Activated CD4-positive, alpha-beta T cell treated with anti-CD3 and anti-CD28 coated beads, Interleukin-2, amount 50 U/mL, for 24 hours (primary cell): ENCODE measurements around the gene DPP9.
"Not testable (repeated sequence)": the region's sequence is repeated elsewhere in the genome, so short reads cannot be mapped to it uniquely, and the experiment has no call there.

Source experiments
- DNase-seq, 2 donors: peaks; one replicate each; pipeline ENCODE4 v3.0.0-alpha.2; 2020; ENCODE audit warnings: low read depth in 1 of 2, low spot score in 1 of 2

The DPP9 gene

DNA sequence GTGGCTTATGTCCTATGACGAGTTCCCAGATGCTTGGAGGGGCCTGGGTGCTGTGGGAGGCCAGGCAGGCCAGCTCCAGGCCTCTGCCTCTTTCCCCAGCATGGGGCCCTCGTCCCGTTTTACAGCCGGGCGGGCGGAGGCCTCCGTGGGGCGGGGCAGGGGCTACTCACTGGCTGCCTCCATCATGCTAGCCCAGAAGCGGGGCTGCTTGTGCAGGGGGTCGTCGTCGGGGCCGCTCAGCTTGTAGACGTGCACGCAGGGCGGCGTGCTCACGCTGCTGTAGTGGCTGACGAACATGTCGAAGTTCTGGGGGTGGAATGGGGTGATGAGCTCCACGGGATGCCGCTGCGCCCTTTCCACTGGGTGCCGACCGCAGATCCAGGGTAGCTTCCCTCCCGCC is 35.1 kb downstream of the DPP9 start:
- DNase-seq, result no peak

DNA sequence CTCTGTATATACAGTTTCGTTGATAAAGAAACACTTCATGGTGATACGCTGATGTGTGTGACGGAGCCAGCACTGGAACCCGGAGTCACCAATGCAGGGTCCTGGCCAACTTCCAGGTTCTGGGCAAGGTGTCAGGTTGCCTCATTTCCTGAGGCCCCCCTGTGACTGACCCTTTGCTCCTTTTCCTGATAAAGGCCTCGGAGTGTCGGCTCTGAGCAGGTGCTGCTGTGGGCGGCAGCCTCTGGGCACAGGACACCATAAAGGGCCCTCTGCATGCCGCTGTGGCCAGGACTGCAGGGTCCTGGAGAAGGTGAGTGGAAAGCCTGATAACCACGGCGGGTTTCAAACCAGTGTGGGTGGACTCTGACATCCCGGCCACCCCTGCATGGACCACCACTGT is 36.2 kb downstream of the DPP9 start:
- no peak for DNase-seq

DNA sequence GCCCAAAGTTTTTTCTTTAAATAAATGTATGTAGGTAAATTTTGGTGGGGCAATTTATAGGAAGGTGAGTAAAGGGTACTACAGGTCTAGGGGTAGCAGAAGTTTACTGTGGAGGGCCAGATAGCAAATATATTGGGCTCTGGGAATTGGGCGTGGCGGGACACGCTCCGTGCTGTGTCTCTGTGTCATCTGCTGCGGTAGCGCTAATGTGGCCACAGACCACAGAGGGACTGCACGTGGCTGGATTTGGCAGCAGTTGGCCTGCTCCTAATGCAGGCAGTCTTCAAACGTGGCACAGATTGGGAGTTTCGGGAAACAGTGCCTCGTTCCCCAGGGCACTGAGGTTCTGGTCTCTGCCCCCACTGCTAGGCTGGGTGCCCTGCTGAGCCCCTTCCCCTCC is 36.9 kb downstream of the DPP9 start:
- DNase-seq, result no peak

DNA sequence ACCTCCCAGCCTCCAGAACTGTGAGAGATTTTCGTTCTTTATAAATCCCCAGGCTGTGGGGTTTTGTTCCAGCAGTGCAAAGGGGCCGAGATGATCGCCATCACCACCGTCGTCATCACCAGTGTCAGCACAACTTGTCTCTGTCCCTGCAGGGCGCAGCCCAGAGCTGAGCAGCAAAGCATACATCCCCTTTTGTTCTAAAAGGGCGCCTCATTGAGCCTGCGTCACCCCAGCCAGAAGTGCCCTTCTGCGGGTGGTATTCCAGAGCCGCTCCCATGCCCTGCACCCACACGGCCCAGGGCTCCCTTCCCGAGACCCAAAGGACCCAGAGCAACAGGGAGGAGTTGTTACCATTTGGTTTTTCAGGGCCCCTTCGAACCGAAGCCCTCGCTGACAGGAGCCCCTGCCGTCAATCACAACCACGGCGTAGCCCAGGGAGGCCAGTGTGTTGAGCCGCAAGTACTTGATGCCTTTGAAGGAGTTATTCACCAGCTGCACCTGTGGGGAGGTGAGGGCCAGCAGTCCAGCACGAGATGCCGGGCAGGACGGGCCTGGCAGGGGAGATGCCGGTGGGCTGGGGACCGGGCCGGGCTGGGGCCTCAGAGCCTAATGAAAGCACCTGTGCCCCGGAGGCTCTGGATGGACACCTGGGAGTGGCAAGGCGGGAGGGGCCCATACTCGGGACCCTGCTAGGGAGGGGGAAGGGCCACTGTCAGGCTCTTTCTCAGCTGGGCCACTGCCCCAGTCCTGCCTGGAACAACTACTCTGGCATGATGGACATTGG is 39.1 kb downstream of the DPP9 start:
- DNase-seq, result no peak

DNA sequence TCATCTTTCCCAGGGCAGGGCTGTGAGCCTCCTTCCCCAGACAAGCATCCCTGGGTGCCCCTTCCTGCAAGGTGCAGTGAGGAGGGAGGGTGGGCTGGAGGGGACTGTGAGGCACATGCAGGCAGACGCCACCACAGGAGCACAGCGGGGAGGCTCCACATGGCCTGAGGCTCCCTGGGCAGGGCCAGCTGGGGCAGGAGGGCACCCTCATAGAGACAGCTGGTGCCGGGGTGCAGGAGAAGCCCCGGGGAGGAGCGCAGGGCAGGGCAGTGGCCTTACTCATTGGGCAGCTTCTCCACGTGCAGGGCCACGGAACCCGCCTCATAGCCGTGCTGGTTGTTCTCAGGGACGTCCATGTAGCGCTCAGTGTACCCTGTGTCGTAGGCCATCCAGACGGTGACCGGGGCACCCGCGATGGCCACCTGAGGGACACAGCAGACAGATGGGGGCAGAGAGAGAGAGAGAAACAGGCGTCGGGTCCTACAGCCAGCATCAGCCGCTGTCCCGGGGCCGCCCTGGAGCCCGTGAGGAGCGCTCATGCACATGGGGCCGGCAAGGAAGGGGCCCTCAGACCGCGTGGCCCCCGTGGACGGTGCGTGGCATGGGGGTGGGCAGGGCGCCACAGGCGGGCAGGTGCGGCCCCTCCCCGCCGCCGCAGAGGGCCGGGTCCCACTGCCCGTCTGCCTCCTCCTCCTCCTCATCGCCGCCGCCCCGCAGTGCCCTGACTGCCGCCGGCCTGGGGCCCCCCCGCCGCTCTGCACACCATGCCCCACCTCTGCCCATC is 41.0 kb downstream of the DPP9 start:
- DNase-seq, result no peak

DNA sequence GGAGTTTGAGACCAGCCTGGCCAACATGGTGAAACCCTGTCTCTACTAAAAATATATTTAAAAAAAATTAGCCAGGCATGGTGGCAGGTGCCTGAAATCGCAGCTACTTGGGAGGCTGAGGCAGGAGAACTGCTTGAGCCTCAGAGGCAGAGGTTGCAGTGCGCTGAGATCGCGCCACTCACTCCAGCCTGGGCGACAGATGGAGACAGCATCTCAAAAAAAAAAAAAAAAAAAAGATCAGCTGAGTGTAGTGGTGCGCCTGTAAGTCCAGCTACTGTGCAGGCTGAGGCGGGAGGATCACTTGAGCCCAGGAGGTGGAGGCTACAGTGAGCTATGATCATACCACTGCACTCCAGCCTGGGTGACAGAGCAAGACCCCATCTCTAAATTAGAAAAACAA is 43.6 kb downstream of the DPP9 start:
- DNase-seq, result not testable (repeated sequence)

DNA sequence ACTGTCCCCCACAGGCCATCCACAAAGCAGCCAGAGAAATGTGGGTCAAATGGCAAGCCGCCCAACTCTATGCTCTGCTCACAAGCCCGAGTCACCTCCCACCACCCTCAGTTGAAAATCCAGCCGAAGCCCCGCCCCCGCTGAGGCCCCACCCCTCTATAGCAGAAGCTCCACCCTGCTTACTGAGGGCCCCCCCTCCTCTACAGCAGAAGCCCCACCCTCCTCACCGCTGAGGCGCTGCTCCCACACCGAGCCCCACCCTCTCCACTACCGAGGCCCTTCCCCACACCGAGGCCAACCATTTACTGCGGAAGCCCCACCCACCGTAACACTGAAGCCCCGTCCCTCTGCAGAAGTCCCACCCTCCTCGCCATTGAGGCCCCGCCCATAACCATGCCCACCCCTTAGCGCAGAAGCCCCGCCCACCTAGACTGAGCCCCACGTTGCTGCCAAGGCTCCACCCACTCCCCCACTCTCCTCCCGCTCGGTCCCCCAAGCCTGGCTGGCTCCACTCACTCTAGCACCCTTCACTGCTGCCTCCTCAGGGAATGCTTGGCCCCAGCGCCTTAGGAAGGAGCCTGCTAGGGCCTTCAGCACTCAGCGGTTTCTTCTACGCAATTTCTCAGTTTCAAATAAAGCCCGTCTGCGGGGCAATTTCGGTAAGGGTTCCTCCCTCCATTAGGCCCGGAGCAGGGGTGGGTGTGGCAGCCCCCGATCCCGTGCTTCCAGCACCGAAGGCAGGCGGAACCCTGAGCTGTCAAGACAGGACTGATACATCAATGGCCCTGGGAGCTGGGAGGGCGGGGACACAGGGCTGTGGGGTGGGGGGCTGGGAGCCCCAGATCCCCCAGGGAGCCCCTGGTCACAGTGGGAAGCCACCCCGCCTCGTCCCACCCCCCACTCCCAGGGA is 44.5 kb downstream of the DPP9 start:
- no peak for DNase-seq

DNA sequence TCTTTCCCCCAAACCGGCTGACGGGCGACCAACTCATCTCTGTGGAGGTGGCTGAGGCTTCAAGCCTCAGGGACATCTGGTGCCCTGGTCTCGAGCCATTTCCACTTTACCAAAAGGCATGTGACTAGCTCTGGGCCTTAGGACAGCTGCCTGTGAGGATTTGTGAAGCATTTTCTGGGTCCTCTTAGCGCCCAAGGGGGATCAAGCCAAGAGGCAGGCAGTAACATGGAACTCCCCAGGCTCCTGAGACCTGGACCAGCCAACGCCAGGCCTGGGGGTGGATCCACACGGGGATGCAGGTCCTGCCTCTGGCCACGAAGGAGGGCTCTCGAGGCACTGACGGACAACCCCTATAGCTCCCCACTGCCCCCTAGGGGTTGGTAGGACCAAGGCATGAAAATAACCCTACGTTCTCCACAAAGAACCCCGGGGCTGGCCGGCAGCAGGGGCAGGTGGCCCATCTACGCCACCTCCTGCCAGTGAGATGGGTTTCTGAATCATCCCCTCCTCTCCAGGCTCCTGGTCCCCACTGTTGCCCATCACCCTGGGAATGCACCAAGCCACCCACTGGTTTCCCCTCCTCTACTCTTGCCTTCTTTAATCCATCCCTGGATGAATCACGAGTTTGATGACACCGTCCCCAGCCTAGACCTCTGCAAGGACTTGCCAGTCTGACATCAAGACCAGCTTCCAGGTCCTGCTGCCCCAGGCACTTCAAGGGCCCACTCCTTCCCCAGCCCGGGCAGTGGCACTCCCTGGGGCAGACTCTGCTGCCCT is 46.5 kb downstream of the DPP9 start:
- DNase-seq, result no peak

DNA sequence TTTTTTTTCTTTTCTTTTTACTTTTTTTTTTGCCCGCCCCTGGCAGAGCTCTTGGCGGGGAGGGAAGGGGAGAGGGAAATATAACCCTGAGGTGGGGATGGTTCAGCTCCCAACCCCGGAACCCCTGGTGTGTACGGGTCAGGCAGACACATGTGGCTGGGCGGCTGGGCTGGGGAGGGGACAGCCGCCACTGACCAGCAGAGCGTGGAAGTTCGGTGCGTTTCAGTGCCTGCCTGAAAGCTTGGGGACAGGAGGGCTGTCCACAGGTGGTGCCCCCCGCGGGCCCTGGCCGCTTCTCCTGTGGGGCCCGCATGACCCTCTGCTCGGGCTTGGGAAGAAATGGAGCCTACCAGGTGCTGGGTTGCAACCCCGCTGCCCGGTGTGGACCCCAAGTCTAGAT is 48.3 kb downstream of the DPP9 start:
- no peak for DNase-seq

DNA sequence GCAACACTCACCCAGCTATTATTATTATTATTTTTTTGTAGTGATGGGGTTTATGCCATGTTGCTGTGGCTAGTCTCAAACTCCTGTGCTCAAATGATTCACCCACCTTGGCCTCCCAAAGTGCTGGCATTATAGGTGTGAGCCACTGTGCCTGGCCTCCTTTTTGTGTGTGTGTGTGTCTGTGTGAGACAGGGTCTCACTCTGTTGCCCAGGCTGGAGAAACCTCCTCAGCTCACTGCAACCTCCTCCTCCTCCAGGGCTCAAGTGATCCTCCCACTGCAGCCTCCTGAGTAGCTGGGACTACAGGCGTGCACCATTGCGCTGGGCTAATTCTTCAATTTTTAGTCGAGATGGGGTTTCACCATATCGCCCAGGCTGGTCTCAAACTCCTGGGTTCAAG is 49.9 kb downstream of the DPP9 start:
- no peak for DNase-seq

DNA sequence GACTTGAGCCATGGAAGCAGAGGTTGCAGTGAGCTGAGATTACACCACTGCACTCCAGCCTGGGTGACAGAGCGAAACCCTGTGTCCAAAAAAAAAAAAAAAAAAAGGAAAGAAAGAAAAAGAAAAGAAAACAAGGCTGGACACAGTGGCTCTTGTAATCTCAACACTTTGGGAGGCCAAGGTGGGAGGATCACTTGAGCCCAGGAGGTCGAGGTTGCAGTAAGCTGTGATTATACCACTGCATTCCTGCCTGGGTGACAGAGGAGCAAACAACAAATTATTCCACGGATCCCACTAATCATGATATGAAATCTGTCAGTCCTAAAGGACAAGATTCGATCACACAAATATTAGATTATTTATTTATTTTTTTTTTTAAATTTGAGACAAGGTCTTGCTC is 50.4 kb downstream of the DPP9 start:
- DNase-seq, result no peak

DNA sequence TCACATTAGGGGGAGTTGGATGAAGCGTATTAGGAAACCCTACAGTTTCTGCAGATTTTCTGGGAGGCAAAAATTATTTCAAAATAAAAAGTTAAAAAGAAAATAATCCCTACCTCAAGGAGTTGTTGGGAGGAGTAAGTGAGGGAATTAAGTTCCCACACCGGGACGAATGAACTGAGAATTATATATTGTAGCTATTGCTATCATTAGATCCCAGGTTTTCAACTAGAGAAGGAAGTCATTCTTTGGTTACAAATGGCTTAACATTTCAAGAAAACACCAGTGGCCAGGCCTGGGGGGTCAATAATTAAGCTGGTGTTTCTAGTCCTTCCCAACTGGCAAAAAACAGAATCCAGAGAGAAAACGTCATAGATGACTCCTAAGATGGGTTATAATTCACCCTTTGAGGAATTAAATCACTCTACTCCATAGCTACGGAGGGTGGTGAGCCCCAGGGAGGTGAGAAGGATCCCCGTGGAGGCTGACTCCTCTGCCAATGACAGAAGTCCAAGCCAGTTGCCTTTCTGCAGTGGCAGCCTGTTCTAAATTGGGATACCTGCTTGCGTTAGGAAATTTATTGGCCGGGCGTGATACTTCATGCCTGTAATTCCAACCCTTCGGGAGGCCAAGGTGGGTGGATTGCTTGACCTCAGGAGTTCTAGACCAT is 52.3 kb downstream of the DPP9 start:
- DNase-seq, result no peak

DNA sequence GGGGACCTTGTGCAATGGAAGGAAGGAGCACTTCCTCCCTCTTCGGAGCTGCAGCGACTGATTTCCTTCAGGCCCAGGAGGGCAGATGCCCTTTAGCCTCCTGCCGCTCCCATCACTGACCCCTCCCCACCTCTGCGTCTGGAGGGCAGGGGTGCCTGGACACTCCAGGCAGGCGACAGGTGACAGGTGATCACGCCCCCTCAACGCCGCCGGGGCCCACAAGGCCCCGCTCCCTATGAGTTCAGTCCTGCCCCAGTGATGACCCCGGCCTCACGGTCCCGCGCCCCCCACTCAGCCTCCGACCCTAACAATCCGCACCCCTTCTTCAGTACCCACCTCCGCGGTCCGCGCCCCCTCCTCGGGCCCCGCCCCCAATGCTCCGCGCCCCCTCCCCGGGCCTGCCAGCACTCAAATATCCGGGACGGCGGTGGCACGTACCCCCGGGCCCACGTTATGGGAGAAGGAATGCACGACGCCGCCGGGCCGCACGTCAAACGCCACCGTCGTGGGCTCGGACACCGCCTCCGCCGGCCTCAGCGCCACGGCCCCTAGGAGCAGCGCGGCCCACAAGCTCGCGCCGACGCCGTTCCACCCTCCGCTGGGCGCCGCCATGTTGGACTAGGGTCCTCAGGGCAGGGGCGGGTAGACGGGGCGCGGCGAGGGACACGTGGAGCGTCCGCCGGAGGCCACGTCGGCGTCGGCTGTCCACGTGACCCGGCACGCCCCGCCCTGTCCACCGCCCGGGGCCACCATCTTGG is 53.7 kb downstream of the DPP9 start, which contains the start of gene MYDGF:
Gene MYDGF, minus strand, starts transcription at position 620 of the 758 bp plus-strand sequence. Its CDS starts 8 bp downstream, at position 612.
- DNase-seq, result peak; percentile 87 to 91

DNA sequence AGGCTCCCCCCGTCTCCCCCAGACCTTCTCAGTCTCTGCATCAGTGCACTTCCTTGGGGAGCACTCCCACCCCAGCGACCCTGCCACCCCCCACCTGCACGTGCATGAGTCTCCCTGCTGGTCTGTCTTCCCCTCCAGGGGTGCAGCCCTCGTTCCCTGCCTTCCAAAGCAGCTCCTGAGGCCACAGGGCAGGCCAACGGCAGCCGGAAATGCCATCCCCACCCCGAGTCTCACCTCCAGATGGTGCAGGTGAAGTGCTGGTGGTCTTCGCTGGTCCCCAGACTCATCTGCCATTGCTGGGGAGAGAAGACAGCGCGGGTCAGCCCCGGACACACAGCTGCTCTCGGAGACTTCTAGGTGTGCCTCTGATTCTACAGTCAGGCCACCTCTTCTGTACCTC is 59.0 kb downstream of the DPP9 start:
- no peak for DNase-seq

DNA sequence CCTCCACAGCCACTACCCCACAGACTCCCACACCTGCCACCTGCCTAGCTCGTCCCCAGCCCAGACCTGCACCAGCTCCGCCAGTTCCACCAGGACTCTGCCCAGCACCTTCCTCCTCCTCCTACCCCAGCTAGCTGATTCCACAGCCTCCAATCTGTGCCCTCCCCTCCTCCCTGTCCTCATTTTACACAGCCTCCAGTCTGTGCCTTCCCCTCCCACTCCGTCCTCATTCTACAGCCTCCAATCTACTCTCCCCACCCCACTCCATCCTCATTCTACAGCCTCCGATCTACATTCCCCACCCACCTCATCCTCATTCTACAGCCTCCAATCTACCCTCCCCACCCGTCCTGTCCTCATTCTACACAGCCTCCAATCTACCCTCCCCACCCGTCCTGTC is 60.8 kb downstream of the DPP9 start:
- no peak for DNase-seq

DNA sequence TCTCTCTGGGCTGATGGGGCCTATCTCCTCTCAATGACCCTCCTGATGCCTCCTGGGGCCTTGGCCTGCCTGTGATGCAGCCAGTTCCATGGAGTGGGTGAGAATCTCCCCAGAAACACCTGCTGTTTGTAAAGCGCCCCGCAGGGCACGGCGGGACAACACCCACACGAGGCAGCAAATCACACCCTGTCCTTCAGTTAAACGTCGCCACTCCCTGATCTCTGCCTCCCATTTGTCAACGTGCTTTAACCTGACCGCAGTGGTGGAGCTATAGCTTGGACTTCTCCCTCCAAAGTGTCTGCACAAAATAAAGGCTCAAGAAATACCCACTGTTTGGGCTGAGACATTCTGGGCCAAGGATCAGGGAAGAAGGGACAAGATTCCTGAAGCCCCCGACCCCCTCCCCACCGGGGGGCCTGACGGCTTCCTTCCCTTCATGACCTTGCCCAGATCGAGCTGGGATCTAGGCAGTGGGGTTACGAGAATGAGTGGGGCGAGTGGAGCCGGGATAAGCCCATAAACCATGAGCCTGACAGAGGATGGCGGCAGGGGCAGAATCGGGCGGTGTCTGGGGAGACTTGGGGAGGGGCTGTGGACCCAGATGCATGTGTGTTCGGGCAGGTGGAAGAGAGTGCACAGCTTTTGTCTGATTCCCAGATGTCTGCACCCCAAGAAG is 61.5 kb downstream of the DPP9 start:
- no peak for DNase-seq

DNA sequence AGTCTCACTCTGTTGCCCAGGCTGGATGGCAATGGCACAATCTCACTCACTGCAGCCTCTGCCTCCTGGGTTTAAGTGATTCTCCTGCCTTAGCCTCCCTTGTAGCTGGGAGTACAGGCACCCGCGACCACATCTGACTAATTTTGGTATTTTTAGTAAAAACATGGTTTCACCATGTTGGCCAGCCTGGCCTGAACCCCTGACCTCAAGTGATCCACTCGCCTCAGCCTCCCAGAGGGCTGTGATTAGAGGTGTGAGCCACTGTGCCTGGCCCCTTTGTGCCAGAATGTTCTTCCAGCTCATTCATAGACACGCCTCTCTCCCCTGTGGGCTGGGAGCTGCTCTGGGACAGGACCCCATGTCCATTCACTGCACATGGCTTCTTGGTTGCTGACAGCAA is 62.6 kb downstream of the DPP9 start:
- DNase-seq, result no peak

DNA sequence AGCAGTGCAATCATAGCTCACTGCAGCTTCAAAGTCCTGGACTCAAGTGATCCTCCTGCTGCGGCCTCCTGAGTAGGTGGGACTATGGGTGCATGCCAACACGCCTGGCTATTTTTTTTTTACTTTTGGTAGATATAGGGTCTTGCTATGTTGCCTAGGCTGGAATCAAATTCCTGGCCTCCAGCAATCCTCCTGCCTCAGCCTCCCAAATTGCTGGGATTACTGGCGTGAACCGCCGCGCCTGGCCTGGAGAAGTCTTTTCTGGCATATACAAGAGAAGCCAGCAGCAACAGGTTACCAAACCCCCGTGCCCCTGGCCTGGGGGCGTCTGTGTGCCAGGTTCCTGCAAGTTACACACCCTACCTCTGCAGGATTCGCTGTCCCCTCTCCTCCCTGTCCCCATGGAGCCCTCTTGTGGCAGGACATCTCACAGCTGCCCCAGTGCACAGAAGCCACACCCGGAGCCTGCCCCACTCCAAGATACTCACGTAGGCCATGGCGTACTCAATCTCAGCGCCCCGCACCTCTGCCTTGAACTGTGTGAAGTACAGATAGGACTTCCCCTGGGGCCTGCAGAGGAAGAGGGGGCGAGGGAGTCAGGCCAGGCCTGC is 63.4 kb downstream of the DPP9 start:
- no peak for DNase-seq
